Endodermal cell (in vitro differentiated cells): Measurements from ENCODE around the gene FLT3. TPM values are rescaled to one million over a fixed set of nuclear protein-coding genes. Genes with fewer than 3 reads are reported as not detected.

Source experiments
- DNase-seq: peaks from one replicate; pipeline ENCODE4 v3.0.0-alpha.2; 2017
- H3K27ac ChIP-seq: 2 replicates; pipeline ENCODE4 v1.5.1; 2013; ENCODE audit warnings: mild to moderate bottlenecking, low read depth, low read length, moderate library complexity
- H3K27me3 ChIP-seq: 2 replicates; pipeline ENCODE4 v1.6.1; 2013; ENCODE audit warnings: mild to moderate bottlenecking, low read length, moderate library complexity; ENCODE audit not compliant: insufficient read depth, control insufficient read depth, poor library complexity, severe bottlenecking
- H3K36me3 ChIP-seq: 2 replicates; pipeline ENCODE4 v1.7.0; 2013; ENCODE audit warnings: mild to moderate bottlenecking, low read length, moderate library complexity; ENCODE audit not compliant: control insufficient read depth, insufficient read depth
- H3K4me1 ChIP-seq: one replicate; pipeline ENCODE4 v1.7.0; 2013; ENCODE audit warnings: low read length; ENCODE audit not compliant: control insufficient read depth, insufficient read depth
- H3K4me3 ChIP-seq: 2 replicates; pipeline ENCODE4 v1.5.1; 2013; ENCODE audit warnings: mild to moderate bottlenecking, low read length, moderate library complexity
- H3K9ac ChIP-seq: 2 replicates; pipeline ENCODE4 v1.6.1; 2013; ENCODE audit warnings: mild to moderate bottlenecking, low read length, moderate library complexity; ENCODE audit not compliant: poor library complexity, severe bottlenecking; ENCODE audit errors: extremely low read depth
- H3K9me3 ChIP-seq: 2 replicates; pipeline ENCODE4 v1.6.1; 2013; ENCODE audit warnings: mild to moderate bottlenecking, low read length, moderate library complexity; ENCODE audit not compliant: control insufficient read depth
- H3K27ac Mint-ChIP-seq: 2 replicates; pipeline ENCODE4 v1.8.0; 2020; ENCODE audit warnings: mixed read lengths
- H3K27me3 Mint-ChIP-seq: 2 replicates; pipeline ENCODE4 v1.8.0; 2021; ENCODE audit warnings: mild to moderate bottlenecking, mixed read lengths; ENCODE audit not compliant: insufficient read depth
- H3K36me3 Mint-ChIP-seq: 2 replicates; pipeline ENCODE4 v1.8.0; 2020; ENCODE audit warnings: low read depth, mixed read lengths
- H3K4me1 Mint-ChIP-seq: 2 replicates; pipeline ENCODE4 v1.8.0; 2020; ENCODE audit warnings: mixed read lengths
- H3K4me3 Mint-ChIP-seq: 2 replicates; pipeline ENCODE4 v1.8.0; 2020; ENCODE audit warnings: mild to moderate bottlenecking, moderate library complexity, mixed read lengths
- H3K9me3 Mint-ChIP-seq: 2 replicates; pipeline ENCODE4 v1.8.0; 2020; ENCODE audit warnings: mild to moderate bottlenecking, mixed read lengths
- WGBS, 2 experiments: methylation state at CpG; one replicate each; pipeline versions ENCODE4 v1.1.5 to v1.1.7; 2013; ENCODE audit warnings: missing lambda C conversion rate in 2 of 2, mixed read lengths in 1 of 2; ENCODE audit not compliant: insufficient coverage in 1 of 2, insufficient read length in 1 of 2; 5-methylcytosine and 5-hydroxymethylcytosine counted together
- total RNA-seq, 2 donors: library from RNA; stranded (reverse); fragmentation: NEBNext Ultra II Directional in 1 of 2; extraction: Animal tissue kit (Norgen Biotek cat#: 25700) in 1 of 2; gene quantifications; 2 replicates in 1 of 2; 3 replicates in 1 of 2; pipeline ENCODE4 v1.2.1, GENCODE V29; 2021
- TF ChIP-seq, protein P1 (sequence below): fragments of 200-600 bp; sonication (generic); conservative IDR thresholded peaks from 2 replicates; pipeline ENCODE4 v1.5.0; 2021; ENCODE audit warnings: antibody characterized with exemption, mild to moderate bottlenecking

The FLT3 gene
- total RNA-seq, 2 donors from 2014 or later: 0.09 to 0.13 TPM

DNA sequence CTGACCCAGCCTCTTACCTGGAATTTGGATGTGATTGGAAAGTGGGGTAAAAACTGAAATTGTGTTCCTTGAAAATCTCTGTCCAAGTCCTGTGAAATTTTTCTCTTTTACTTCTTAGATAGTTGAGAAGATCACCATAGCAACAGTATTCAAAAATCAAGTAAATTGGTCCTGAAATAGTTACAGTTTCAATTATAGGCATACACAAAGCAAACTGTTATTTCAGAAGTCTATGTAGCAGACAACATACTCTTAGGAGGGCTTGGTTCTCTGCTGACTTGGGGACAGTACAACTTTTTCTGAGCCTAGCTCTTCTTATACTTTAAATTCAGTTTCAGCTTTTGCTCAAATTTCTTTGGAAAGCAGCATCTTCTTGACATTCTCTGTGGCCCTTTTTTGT lies 73.3 kb downstream of the FLT3 start:
- Mint-ChIP-seq H3K9me3 (no peaks in the 10 kb centered on the region), H3K4me3 (no peak overlapping the region)
- TF ChIP-seq, protein P1, sequence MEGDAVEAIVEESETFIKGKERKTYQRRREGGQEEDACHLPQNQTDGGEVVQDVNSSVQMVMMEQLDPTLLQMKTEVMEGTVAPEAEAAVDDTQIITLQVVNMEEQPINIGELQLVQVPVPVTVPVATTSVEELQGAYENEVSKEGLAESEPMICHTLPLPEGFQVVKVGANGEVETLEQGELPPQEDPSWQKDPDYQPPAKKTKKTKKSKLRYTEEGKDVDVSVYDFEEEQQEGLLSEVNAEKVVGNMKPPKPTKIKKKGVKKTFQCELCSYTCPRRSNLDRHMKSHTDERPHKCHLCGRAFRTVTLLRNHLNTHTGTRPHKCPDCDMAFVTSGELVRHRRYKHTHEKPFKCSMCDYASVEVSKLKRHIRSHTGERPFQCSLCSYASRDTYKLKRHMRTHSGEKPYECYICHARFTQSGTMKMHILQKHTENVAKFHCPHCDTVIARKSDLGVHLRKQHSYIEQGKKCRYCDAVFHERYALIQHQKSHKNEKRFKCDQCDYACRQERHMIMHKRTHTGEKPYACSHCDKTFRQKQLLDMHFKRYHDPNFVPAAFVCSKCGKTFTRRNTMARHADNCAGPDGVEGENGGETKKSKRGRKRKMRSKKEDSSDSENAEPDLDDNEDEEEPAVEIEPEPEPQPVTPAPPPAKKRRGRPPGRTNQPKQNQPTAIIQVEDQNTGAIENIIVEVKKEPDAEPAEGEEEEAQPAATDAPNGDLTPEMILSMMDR: no peak

DNA sequence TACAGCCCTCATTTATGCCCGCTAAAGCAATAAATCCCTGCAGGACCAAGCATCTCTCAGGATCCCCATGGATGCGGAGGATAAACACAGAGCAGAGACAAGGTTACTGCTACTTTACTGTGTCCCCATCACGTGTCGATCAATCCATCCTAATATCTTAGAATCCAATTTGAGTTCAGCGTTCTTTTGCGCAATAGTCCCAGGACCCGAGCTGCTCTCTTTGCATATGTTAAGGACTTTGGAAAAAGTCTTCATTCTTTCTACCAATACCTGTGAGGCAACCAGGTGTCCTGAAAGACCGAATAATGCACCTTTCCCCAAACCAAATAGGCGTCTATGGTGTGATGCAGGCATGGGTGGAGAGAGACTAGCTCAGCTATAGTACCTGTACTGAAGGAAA lies 73.9 kb downstream of the FLT3 start:
- Mint-ChIP-seq H3K27ac (no peak overlapping the region), H3K27me3 (no peaks in the 10 kb centered on the region), H3K4me1 (peaks cover 17% of the 10 kb centered on the region), H3K4me3 (no peak overlapping the region), H3K36me3 (no peaks in the 10 kb centered on the region), H3K9me3 (no peaks in the 10 kb centered on the region)
- H3K4me3 ChIP-seq: no peak overlapping the region
- H3K36me3 ChIP-seq: no peaks in the 10 kb centered on the region
- no peak for DNase-seq
- H3K9ac ChIP-seq: no peak overlapping the region
- 93 to 94% methylated on average over 8 to 9 of the region's 9 CpGs for WGBS, 2 experiments
- peaks cover 4% of the 10 kb centered on the region for H3K4me1 ChIP-seq
- TF ChIP-seq, protein P1: no peak
- H3K27ac ChIP-seq: no peak overlapping the region
- no peaks in the 10 kb centered on the region for H3K27me3 ChIP-seq
- no peaks in the 10 kb centered on the region for H3K9me3 ChIP-seq

More for the DNA sequence above, 73.3 kb downstream of the FLT3 start:
- H3K36me3 Mint-ChIP-seq: no peaks in the 10 kb centered on the region
- H3K4me3 ChIP-seq: no peak overlapping the region
- H3K36me3 ChIP-seq: no peaks in the 10 kb centered on the region
- H3K4me1 Mint-ChIP-seq: peaks cover 17% of the 10 kb centered on the region
- peaks cover 4% of the 10 kb centered on the region for H3K4me1 ChIP-seq
- no peak overlapping the region for H3K27ac ChIP-seq
- DNase-seq: no peak
- no peak overlapping the region for H3K27ac Mint-ChIP-seq
- no peaks in the 10 kb centered on the region for H3K9me3 ChIP-seq
- H3K9ac ChIP-seq: no peak overlapping the region
- no peaks in the 10 kb centered on the region for H3K27me3 Mint-ChIP-seq
- H3K27me3 ChIP-seq: no peaks in the 10 kb centered on the region

DNA sequence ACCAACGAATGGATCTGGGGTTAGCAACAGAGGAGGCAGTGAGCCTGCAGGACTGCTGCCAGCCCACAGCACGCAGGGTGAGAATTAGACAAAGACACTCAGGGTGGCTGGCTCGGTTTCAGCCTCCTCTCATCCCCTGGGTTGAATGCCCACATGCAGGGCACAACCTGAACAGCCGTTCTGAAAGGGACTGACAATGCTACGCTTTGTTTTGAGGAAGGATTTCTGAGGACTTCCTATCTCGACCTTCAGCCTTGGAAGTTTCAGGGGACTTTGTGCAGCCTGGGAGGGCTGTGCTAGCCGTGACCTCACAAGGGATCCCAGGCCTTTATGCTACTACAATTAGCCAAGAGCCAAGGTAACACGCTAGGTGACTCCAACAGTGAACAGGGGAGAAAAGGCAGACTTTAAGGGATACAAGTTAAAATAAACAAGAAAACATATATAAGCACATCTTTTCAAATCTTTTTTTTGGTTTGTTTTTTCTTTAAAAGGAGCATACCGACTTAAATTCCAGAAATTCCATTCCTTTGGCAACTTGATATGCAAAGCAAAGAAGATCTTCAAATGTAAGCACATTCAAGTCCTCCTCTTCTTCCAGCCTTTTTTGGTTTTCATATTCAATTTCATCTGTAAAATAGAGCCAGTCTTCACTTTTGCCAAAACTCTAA lies 77.4 kb downstream of the FLT3 start:
- H3K9ac ChIP-seq: peak overlapping the region; percentile 26

More for the DNA sequence above, 77.4 kb downstream of the FLT3 start:
- Histone ChIP-seq H3K4me3 (peak overlapping the region; percentile 63), H3K27me3 (no peaks in the 10 kb centered on the region), H3K4me1 (peaks cover 4% of the 10 kb centered on the region), H3K9me3 (no peaks in the 10 kb centered on the region), H3K27ac (peak overlapping the region; percentile 12), H3K36me3 (no peaks in the 10 kb centered on the region)
- H3K27me3 Mint-ChIP-seq: no peaks in the 10 kb centered on the region
- H3K4me1 Mint-ChIP-seq: peaks cover 14% of the 10 kb centered on the region
- TF ChIP-seq, protein P1: no peak
- peak; percentile 72 for DNase-seq
- no peak overlapping the region for H3K4me3 Mint-ChIP-seq
- 10 to 37% methylated on average over 6 to 9 of the region's 9 CpGs for WGBS, 2 experiments
- no peaks in the 10 kb centered on the region for H3K36me3 Mint-ChIP-seq
- peak overlapping the region; percentile 72 for H3K27ac Mint-ChIP-seq
- H3K9me3 Mint-ChIP-seq: no peaks in the 10 kb centered on the region
